Measurements from ENCODE around the gene GPR158.

Gene GPR158

DNA sequence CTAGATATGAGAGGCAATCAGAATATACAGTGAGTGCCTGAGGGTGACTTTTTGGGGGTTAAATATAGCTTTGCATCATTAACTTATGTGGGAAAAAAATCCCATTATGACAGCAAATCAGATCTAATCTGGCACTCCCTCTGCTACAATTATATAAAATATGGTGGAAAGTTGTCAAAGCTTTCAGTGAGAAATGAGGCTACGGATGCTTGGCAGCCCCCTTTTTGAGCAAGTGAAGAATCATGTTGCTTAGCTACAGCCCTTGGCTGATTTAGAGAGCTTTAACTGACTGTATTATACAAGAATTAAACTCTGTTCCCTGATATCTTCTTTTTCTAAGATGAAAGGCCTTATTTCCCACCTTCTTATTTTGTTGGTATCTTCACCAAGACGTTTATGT lies 57.4 kb downstream of the GPR158 start:
- H3K27ac ChIP-seq (ENCODE audit: insufficient read depth in 1 of 2, low read depth in 1 of 2, low read length in 2 of 2, poor library complexity in 1 of 2, severe bottlenecking in 2 of 2), result no peak overlapping the region
- no peaks in the 10 kb centered on the region for H3K36me3 ChIP-seq (ENCODE audit: control insufficient read depth in 4 of 4, insufficient read depth in 4 of 4, low read length in 3 of 4)
- 100% methylated on average over 1 of the region's 2 CpGs for WGBS (ENCODE audit: insufficient coverage)
- no peaks in the 10 kb centered on the region for H3K4me1 ChIP-seq (ENCODE audit: control extremely low read depth in 1 of 4, control insufficient read depth in 4 of 4, insufficient read depth in 4 of 4, low read length in 3 of 4)
- CTCF ChIA-PET, result no interaction called here
- DNase-seq, result no peak
- peaks cover 0 to 2% (median 0%) of the 10 kb centered on the region in 5 experiments for H3K27me3 ChIP-seq (replicated peaks in 2 of 5; ENCODE audit: control insufficient read depth in 4 of 5, insufficient read depth in 5 of 5, low read length in 4 of 5)
- POLR2A ChIA-PET, result no interaction called here
- H3K9me3 ChIP-seq (ENCODE audit: control extremely low read depth in 1 of 5, control insufficient read depth in 4 of 5, insufficient read depth in 2 of 5, low read depth in 1 of 5, low read length in 4 of 5), result no peaks in the 10 kb centered on the region
- no peak overlapping the region for H3K4me3 ChIP-seq (ENCODE audit: control insufficient read depth in 1 of 7, extremely low read depth in 1 of 7, insufficient read depth in 4 of 7, low read depth in 2 of 7, low read length in 6 of 7)

DNA sequence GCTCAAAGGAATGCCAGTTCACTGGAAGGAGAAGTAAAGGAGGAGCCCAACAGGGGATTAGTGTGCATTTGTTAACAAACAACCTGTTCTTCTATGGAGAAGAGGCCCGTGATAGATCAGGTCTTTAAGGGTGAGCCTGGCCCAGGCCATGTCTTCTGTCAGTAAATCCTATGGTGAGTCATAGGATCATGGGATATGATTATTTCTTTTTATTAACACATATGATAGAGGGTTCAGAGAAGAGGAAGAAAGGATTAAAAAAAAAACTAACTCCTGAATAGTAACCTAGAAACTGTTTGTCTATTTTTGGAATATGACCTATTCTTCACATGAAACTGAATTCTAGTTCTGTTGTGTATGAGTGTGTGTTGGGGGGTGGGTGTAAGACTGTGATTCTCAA lies 70.4 kb downstream of the GPR158 start:
- no CpG with 5 or more reads among the region's 1 CpG for WGBS (ENCODE audit: insufficient coverage)
- Histone ChIP-seq H3K36me3 (ENCODE audit: control insufficient read depth in 4 of 4, insufficient read depth in 4 of 4, low read length in 3 of 4) (no peaks in the 10 kb centered on the region), H3K4me3 (ENCODE audit: control insufficient read depth in 1 of 7, extremely low read depth in 1 of 7, insufficient read depth in 4 of 7, low read depth in 2 of 7, low read length in 6 of 7) (no peak overlapping the region), H3K4me1 (ENCODE audit: control extremely low read depth in 1 of 4, control insufficient read depth in 4 of 4, insufficient read depth in 4 of 4, low read length in 3 of 4) (no peaks in the 10 kb centered on the region), H3K27me3 (replicated peaks in 2 of 5; ENCODE audit: control insufficient read depth in 4 of 5, insufficient read depth in 5 of 5, low read length in 4 of 5) (no peaks in the 10 kb centered on the region), H3K9me3 (ENCODE audit: control extremely low read depth in 1 of 5, control insufficient read depth in 4 of 5, insufficient read depth in 2 of 5, low read depth in 1 of 5, low read length in 4 of 5) (no peaks in the 10 kb centered on the region), H3K27ac (ENCODE audit: insufficient read depth in 1 of 2, low read depth in 1 of 2, low read length in 2 of 2, poor library complexity in 1 of 2, severe bottlenecking in 2 of 2) (no peak overlapping the region)
- no peak for DNase-seq
- ChIA-PET POLR2A (no interaction called here), CTCF (no interaction called here)

DNA sequence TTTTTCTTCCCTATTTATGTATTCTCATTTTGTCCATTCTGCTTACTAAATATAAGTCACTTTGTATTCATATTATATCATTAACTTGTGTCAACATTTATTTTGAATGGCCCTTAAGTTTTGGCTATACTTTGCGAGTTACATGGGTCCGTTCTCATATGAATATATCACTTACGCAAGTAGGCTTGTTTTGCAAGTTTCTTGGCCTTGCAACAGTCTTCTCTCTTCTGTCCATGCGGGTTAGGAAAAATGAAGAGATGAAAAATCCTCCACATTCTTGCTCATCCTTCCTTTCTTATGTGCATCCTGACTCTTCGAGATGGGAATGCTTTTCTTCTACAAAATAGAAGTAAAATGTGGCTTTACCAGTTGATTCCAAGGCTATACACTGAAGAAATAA lies 82.8 kb downstream of the GPR158 start:
- H3K36me3 ChIP-seq (ENCODE audit: control insufficient read depth in 4 of 4, insufficient read depth in 4 of 4, low read length in 3 of 4), result no peaks in the 10 kb centered on the region
- no peaks in the 10 kb centered on the region for H3K4me1 ChIP-seq (ENCODE audit: control extremely low read depth in 1 of 4, control insufficient read depth in 4 of 4, insufficient read depth in 4 of 4, low read length in 3 of 4)
- no peak overlapping the region for H3K27ac ChIP-seq (ENCODE audit: insufficient read depth in 1 of 2, low read depth in 1 of 2, low read length in 2 of 2, poor library complexity in 1 of 2, severe bottlenecking in 2 of 2)
- 94% methylated on average over 3 of the region's 5 CpGs for WGBS (ENCODE audit: insufficient coverage)
- no peak for DNase-seq
- ChIA-PET CTCF (no interaction called here), POLR2A (no interaction called here)
- H3K9me3 ChIP-seq (ENCODE audit: control extremely low read depth in 1 of 5, control insufficient read depth in 4 of 5, insufficient read depth in 2 of 5, low read depth in 1 of 5, low read length in 4 of 5), result no peaks in the 10 kb centered on the region
- no peaks in the 10 kb centered on the region for H3K27me3 ChIP-seq (replicated peaks in 2 of 5; ENCODE audit: control insufficient read depth in 4 of 5, insufficient read depth in 5 of 5, low read length in 4 of 5)
- no peak overlapping the region for H3K4me3 ChIP-seq (ENCODE audit: control insufficient read depth in 1 of 7, extremely low read depth in 1 of 7, insufficient read depth in 4 of 7, low read depth in 2 of 7, low read length in 6 of 7)

- Histone ChIP-seq H3K36me3 (ENCODE audit: control insufficient read depth in 4 of 4, insufficient read depth in 4 of 4, low read length in 3 of 4) (no peaks in the 10 kb centered on the region), H3K27ac (ENCODE audit: insufficient read depth in 1 of 2, low read depth in 1 of 2, low read length in 2 of 2, poor library complexity in 1 of 2, severe bottlenecking in 2 of 2) (no peak overlapping the region), H3K9me3 (ENCODE audit: control extremely low read depth in 1 of 5, control insufficient read depth in 4 of 5, insufficient read depth in 2 of 5, low read depth in 1 of 5, low read length in 4 of 5) (no peaks in the 10 kb centered on the region), H3K4me1 (ENCODE audit: control extremely low read depth in 1 of 4, control insufficient read depth in 4 of 4, insufficient read depth in 4 of 4, low read length in 3 of 4) (no peaks in the 10 kb centered on the region), H3K27me3 (replicated peaks in 2 of 5; ENCODE audit: control insufficient read depth in 4 of 5, insufficient read depth in 5 of 5, low read length in 4 of 5) (no peaks in the 10 kb centered on the region), H3K4me3 (ENCODE audit: control insufficient read depth in 1 of 7, extremely low read depth in 1 of 7, insufficient read depth in 4 of 7, low read depth in 2 of 7, low read length in 6 of 7) (no peak overlapping the region)
- POLR2A ChIA-PET, result no interaction called here
- WGBS (ENCODE audit: insufficient coverage), result 80% methylated on average over 1 of the region's 2 CpGs
- CTCF ChIA-PET, result no interaction called here
- DNase-seq, result no peak
Measured at GRCh38 chr10:25261110-25261509, 86.3 kb downstream of the GPR158 start.

DNA sequence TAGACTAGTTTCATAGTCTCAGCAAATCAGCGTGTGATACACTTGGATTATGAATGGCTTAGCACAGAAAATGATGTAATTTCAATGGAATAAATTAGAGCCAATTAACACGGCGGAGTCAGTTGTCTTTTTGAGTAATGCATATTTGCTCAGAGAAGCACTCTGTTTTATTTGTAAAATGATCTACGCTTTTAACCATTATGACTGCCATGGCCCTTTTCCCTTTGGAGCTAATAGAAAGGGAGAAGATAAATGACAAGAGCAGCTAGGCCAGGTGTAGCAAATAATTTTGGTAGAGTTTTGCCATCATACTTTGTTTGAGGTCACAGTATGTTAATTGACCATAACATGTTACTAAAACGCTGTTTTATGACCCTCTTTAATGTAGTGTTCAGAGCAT lies 86.8 kb downstream of the GPR158 start:
- Histone ChIP-seq H3K27me3 (replicated peaks in 2 of 5; ENCODE audit: control insufficient read depth in 4 of 5, insufficient read depth in 5 of 5, low read length in 4 of 5) (no peaks in the 10 kb centered on the region), H3K36me3 (ENCODE audit: control insufficient read depth in 4 of 4, insufficient read depth in 4 of 4, low read length in 3 of 4) (no peaks in the 10 kb centered on the region), H3K4me1 (ENCODE audit: control extremely low read depth in 1 of 4, control insufficient read depth in 4 of 4, insufficient read depth in 4 of 4, low read length in 3 of 4) (no peaks in the 10 kb centered on the region), H3K27ac (ENCODE audit: insufficient read depth in 1 of 2, low read depth in 1 of 2, low read length in 2 of 2, poor library complexity in 1 of 2, severe bottlenecking in 2 of 2) (no peak overlapping the region), H3K4me3 (ENCODE audit: control insufficient read depth in 1 of 7, extremely low read depth in 1 of 7, insufficient read depth in 4 of 7, low read depth in 2 of 7, low read length in 6 of 7) (no peak overlapping the region), H3K9me3 (ENCODE audit: control extremely low read depth in 1 of 5, control insufficient read depth in 4 of 5, insufficient read depth in 2 of 5, low read depth in 1 of 5, low read length in 4 of 5) (no peaks in the 10 kb centered on the region)
- 94% methylated on average over 4 of the region's 5 CpGs for WGBS (ENCODE audit: insufficient coverage)
- ChIA-PET POLR2A (no interaction called here), CTCF (no interaction called here)
- DNase-seq, result no peak

- no peak overlapping the region for H3K4me3 ChIP-seq (ENCODE audit: control insufficient read depth in 1 of 7, extremely low read depth in 1 of 7, insufficient read depth in 4 of 7, low read depth in 2 of 7, low read length in 6 of 7)
- H3K36me3 ChIP-seq (ENCODE audit: control insufficient read depth in 4 of 4, insufficient read depth in 4 of 4, low read length in 3 of 4), result no peaks in the 10 kb centered on the region
- H3K4me1 ChIP-seq (ENCODE audit: control extremely low read depth in 1 of 4, control insufficient read depth in 4 of 4, insufficient read depth in 4 of 4, low read length in 3 of 4), result no peaks in the 10 kb centered on the region
- DNase-seq, result no peak
- 38% methylated on average over 1 of the region's 1 CpG for WGBS (ENCODE audit: insufficient coverage)
- no peak overlapping the region for H3K27ac ChIP-seq (ENCODE audit: insufficient read depth in 1 of 2, low read depth in 1 of 2, low read length in 2 of 2, poor library complexity in 1 of 2, severe bottlenecking in 2 of 2)
- POLR2A ChIA-PET, result no interaction called here
- CTCF ChIA-PET, result no interaction called here
- H3K9me3 ChIP-seq (ENCODE audit: control extremely low read depth in 1 of 5, control insufficient read depth in 4 of 5, insufficient read depth in 2 of 5, low read depth in 1 of 5, low read length in 4 of 5), result no peaks in the 10 kb centered on the region
- H3K27me3 ChIP-seq (replicated peaks in 2 of 5; ENCODE audit: control insufficient read depth in 4 of 5, insufficient read depth in 5 of 5, low read length in 4 of 5), result no peaks in the 10 kb centered on the region
Measured at GRCh38 chr10:25263931-25264330, 89.1 kb downstream of the GPR158 start.

DNA sequence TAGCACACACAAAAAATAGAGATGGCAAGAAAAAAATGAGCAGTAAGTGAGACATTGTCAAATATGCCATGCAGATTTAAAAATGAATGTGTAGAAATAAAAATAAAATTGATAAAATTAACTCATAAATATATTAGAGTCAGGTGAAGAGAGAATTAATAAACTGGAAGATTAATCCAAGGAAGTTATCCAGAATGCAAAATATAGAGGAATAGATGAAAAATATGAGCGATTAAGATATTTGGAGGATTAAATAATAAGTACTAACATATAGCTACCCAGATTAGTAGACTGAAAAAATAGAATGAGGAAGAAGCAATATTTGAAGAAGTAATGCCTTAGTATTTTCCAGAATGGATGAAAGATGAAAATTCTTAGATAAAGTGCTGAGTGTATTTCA lies 103.4 kb downstream of the GPR158 start:
- Histone ChIP-seq H3K9me3 (ENCODE audit: control extremely low read depth in 1 of 5, control insufficient read depth in 4 of 5, insufficient read depth in 2 of 5, low read depth in 1 of 5, low read length in 4 of 5) (peaks cover 4 to 8% (median 5%) of the 10 kb centered on the region in 5 experiments), H3K36me3 (ENCODE audit: control insufficient read depth in 4 of 4, insufficient read depth in 4 of 4, low read length in 3 of 4) (no peaks in the 10 kb centered on the region), H3K27ac (ENCODE audit: insufficient read depth in 1 of 2, low read depth in 1 of 2, low read length in 2 of 2, poor library complexity in 1 of 2, severe bottlenecking in 2 of 2) (no peak overlapping the region), H3K4me1 (ENCODE audit: control extremely low read depth in 1 of 4, control insufficient read depth in 4 of 4, insufficient read depth in 4 of 4, low read length in 3 of 4) (no peaks in the 10 kb centered on the region), H3K27me3 (replicated peaks in 2 of 5; ENCODE audit: control insufficient read depth in 4 of 5, insufficient read depth in 5 of 5, low read length in 4 of 5) (no peaks in the 10 kb centered on the region), H3K4me3 (ENCODE audit: control insufficient read depth in 1 of 7, extremely low read depth in 1 of 7, insufficient read depth in 4 of 7, low read depth in 2 of 7, low read length in 6 of 7) (no peak overlapping the region)
- POLR2A ChIA-PET, result no interaction called here
- CTCF ChIA-PET, result no interaction called here
- WGBS (ENCODE audit: insufficient coverage), result no CpG with 5 or more reads among the region's 1 CpG
- no peak for DNase-seq

Data from common myeloid progenitor, CD34-positive (primary cell).